Fibroblast of pulmonary artery (primary cell): ENCODE results near the gene PTPN6.

Experiments used
- DNase-seq: peaks from one replicate; pipeline ENCODE4 v3.0.0-alpha.2; 2010; ENCODE audit warnings: low read depth
- H3K4me3 ChIP-seq: replicated peaks from 2 replicates; pipeline ENCODE4 v1.5.1; 2011; ENCODE audit warnings: low read depth, mild to moderate bottlenecking, control low read depth, low read length, moderate library complexity
- CTCF ChIP-seq: IDR thresholded peaks from 2 replicates; pipeline ENCODE4 v1.5.1; 2011; ENCODE audit warnings: mild to moderate bottlenecking, control low read depth, low read length, inconsistent platforms; ENCODE audit errors: missing control alignments

The PTPN6 gene

DNA sequence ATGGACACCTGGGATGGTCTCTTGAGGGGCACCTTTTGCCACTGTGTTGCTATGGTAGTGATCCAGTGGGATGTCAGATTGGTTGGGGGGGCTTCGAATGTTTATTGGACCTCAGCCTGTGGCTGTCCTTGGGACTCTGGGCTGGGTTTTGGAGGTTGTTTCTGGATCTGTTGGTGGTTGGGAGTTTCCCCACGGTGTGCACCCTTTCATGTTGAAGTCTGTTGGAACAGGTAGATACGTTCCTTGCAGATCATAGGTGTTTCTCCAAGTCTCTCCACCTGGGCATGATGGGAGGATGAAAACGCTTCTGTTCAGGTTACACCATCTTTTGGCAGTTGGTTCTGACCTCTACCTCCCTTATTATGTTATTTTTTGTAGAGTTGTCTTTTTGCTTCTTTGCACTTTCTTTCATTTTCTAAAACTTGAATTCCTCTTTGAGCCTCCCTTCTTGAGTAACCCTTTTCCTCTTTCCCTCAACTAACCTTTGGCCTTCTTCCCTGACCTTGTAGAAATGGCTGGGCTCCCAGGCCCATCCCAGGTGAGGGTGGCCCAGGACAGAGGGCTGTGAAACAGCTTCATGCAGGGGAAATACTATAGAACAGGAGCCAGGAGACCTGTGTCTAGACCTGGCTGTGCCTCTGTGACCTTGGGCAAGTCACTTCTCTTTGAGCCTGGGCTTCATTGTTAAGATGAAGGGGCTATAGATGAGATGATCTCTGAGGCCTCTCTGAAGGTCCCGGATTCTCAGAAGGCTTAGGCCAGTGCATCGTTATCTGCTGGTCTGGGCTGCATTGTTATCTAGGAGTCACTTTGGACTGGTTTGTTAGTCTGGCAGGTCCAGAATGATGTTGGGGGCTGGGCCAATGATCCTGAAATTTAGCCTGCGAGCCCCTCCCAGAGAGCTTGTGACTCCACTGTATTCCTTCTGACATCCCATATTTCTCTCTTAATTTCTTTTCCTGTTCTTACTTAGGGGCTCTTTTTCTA, 21.4 kb upstream of the PTPN6 start:
- DNase-seq = no peak
- TF ChIP-seq CTCF = no peak
- H3K4me3 ChIP-seq = peak overlapping the region; percentile 76

DNA sequence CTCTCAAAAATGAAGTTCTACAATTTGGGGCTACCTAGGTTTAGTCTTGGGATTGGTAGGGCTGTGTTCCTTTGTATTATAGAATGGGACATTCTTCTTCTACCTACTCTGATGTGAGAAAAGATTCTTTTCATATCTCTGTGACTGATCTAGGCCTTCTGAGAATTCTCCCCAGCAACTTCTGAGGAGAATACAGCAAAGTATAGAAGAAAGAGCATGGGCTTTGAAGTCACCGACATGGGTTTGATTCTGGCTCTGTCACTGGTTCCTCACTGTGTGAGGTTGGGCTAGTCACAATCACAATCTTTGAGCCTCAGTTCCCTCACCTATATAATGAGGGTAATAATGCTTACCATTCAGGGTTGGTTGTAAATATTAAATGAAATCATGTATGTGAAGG, 18.4 kb upstream of the PTPN6 start:
- no peak for TF ChIP-seq CTCF
- no peak overlapping the region for H3K4me3 ChIP-seq
- DNase-seq = no peak

DNA sequence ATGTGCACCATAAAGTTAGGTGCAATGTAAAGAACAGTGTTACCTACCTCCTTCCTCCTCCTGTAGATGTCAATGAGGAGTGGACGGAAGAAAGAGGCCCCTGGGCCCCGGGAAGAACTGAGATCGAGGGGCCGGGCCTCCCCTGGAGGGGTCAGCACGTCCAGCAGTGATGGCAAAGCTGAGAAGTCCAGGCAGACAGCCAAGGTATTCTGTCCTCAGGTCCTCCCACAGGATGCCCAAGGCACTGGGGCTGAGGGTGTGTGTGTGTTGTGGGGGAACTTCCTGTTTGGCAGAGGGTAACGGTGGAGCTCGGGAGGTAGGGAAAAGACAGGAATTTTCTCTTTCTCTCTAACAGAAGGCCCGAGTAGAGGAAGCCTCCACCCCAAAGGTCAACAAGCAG, 17.0 kb upstream of the PTPN6 start:
- peak; percentile 87 for DNase-seq
- peak overlapping the region; percentile 27 for H3K4me3 ChIP-seq
- TF ChIP-seq CTCF = no peak

GRCh38 chr12:6935371-6936193, 15.6 kb upstream of the PTPN6 start:
- DNase-seq = peak; percentile 64
- TF ChIP-seq CTCF = no peak
- H3K4me3 ChIP-seq = no peak overlapping the region

GRCh38 chr12:6936194-6936635, 14.9 kb upstream of the PTPN6 start:
- no peak overlapping the region for H3K4me3 ChIP-seq
- no peak for DNase-seq
- TF ChIP-seq CTCF = no peak

DNA sequence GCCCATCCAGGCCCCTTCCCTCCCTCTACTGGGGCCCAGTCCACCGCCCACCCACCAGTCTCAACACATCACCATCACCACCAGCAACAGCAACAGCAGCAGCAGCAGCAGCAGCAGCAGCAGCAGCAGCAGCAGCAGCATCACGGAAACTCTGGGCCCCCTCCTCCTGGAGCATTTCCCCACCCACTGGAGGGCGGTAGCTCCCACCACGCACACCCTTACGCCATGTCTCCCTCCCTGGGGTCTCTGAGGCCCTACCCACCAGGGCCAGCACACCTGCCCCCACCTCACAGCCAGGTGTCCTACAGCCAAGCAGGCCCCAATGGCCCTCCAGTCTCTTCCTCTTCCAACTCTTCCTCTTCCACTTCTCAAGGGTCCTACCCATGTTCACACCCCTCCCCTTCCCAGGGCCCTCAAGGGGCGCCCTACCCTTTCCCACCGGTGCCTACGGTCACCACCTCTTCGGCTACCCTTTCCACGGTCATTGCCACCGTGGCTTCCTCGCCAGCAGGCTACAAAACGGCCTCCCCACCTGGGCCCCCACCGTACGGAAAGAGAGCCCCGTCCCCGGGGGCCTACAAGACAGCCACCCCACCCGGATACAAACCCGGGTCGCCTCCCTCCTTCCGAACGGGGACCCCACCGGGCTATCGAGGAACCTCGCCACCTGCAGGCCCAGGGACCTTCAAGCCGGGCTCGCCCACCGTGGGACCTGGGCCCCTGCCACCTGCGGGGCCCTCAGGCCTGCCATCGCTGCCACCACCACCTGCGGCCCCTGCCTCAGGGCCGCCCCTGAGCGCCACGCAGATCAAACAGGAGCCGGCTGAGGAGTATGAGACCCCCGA, 14.3 kb upstream of the PTPN6 start:
- DNase-seq = no peak

More for the DNA sequence above, 14.3 kb upstream of the PTPN6 start:
- no peak for TF ChIP-seq CTCF
- peak overlapping the region; percentile 52 for H3K4me3 ChIP-seq
